ENCODE measurements around the gene PLPPR3. TPM values are rescaled to one million over a fixed set of nuclear protein-coding genes. Genes with fewer than 3 reads are reported as not detected.

Gene PLPPR3
- total RNA-seq, 1 experiment from 2014 or later = 63.7 TPM

DNA sequence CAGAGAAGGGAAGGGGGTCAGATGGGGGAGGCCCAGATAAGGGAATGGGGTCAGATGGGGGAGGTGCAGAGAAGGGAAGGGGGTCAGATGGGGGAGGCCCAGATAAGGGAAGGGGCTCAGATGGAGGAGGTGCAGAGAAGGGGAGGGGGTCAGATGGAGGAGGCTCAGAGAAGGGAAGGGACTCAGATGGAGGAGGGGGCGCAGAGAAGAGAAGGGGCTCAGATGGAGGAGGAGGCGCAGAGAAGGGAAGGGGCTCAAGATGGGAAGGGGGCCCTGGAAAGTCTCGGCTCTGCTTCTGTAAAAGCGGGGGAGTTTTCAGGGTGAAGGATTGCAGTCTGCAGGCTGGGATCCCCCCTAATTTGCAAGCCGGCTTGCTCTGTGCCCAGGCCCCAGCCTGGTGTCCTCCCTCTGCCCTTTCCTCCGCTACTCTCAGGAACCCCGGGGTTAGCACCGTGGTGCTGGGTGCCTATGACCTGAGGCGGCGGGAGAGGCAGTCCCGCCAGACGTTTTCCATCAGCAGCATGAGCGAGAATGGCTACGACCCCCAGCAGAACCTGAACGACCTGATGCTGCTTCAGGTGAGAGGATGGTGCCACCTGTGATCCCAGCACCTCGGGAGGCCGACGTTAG, 7.5 kb upstream of the PLPPR3 start:
- H3K27me3 ChIP-seq (ENCODE audit: control insufficient read depth, insufficient read depth, low read length) = no peaks in the 10 kb centered on the region
- DNase-seq (ENCODE audit: low read depth, low spot score) = no peak
- no peak overlapping the region for H3K27ac ChIP-seq (ENCODE audit: low read length)
- ChIA-PET CTCF (no interaction called here), POLR2A (no interaction called here)
- no peak overlapping the region for H3K4me3 ChIP-seq (ENCODE audit: low read depth in 2 of 2, low read length in 2 of 2)
- no peaks in the 10 kb centered on the region for H3K9me3 ChIP-seq (ENCODE audit: control insufficient read depth, insufficient read depth, low read depth, low read length)
- ATAC-seq = 0 out of 2 replicates have a peak, but pooled peaks have one; percentile 11
- no TSS peak for BruUV-seq (replicated peaks)
- H3K4me1 ChIP-seq (ENCODE audit: control insufficient read depth, insufficient read depth, low read length) = peaks cover 2% of the 10 kb centered on the region; the same call in 1 of the 2 replicates
- intact Hi-C loops (cut with micrococcal nuclease; ENCODE audit: unreplicated experiment) (no loop called here), in situ Hi-C loops (cut with HindIII; ENCODE audit: low pct_unique_long_range_greater_than_20kb, low sequenced_read_pairs) (no loop called here)
- H3K36me3 ChIP-seq (ENCODE audit: control insufficient read depth, insufficient read depth, low read length) = no peaks in the 10 kb centered on the region
- TF ChIP-seq SIN3A (IDR thresholded peaks at IDR 0.05; ENCODE audit: borderline replicate concordance, insufficient read depth, low read depth, low read length) (no peak), POLR2AphosphoS5 (IDR thresholded peaks at IDR 0.05; ENCODE audit: low read depth, low read length) (no peak), TCF7L2 (IDR thresholded peaks at IDR 0.05; ENCODE audit: low read depth, low read length) (no peak)
- TF ChIP-seq, protein P1, sequence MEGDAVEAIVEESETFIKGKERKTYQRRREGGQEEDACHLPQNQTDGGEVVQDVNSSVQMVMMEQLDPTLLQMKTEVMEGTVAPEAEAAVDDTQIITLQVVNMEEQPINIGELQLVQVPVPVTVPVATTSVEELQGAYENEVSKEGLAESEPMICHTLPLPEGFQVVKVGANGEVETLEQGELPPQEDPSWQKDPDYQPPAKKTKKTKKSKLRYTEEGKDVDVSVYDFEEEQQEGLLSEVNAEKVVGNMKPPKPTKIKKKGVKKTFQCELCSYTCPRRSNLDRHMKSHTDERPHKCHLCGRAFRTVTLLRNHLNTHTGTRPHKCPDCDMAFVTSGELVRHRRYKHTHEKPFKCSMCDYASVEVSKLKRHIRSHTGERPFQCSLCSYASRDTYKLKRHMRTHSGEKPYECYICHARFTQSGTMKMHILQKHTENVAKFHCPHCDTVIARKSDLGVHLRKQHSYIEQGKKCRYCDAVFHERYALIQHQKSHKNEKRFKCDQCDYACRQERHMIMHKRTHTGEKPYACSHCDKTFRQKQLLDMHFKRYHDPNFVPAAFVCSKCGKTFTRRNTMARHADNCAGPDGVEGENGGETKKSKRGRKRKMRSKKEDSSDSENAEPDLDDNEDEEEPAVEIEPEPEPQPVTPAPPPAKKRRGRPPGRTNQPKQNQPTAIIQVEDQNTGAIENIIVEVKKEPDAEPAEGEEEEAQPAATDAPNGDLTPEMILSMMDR (IDR thresholded peaks at IDR 0.05) = no peak
- TF ChIP-seq, protein P2, sequence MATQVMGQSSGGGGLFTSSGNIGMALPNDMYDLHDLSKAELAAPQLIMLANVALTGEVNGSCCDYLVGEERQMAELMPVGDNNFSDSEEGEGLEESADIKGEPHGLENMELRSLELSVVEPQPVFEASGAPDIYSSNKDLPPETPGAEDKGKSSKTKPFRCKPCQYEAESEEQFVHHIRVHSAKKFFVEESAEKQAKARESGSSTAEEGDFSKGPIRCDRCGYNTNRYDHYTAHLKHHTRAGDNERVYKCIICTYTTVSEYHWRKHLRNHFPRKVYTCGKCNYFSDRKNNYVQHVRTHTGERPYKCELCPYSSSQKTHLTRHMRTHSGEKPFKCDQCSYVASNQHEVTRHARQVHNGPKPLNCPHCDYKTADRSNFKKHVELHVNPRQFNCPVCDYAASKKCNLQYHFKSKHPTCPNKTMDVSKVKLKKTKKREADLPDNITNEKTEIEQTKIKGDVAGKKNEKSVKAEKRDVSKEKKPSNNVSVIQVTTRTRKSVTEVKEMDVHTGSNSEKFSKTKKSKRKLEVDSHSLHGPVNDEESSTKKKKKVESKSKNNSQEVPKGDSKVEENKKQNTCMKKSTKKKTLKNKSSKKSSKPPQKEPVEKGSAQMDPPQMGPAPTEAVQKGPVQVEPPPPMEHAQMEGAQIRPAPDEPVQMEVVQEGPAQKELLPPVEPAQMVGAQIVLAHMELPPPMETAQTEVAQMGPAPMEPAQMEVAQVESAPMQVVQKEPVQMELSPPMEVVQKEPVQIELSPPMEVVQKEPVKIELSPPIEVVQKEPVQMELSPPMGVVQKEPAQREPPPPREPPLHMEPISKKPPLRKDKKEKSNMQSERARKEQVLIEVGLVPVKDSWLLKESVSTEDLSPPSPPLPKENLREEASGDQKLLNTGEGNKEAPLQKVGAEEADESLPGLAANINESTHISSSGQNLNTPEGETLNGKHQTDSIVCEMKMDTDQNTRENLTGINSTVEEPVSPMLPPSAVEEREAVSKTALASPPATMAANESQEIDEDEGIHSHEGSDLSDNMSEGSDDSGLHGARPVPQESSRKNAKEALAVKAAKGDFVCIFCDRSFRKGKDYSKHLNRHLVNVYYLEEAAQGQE (IDR thresholded peaks at IDR 0.05; ENCODE audit: insufficient read depth in 1 of 2, low read depth in 2 of 2, low read length in 1 of 2) = no peak

DNA sequence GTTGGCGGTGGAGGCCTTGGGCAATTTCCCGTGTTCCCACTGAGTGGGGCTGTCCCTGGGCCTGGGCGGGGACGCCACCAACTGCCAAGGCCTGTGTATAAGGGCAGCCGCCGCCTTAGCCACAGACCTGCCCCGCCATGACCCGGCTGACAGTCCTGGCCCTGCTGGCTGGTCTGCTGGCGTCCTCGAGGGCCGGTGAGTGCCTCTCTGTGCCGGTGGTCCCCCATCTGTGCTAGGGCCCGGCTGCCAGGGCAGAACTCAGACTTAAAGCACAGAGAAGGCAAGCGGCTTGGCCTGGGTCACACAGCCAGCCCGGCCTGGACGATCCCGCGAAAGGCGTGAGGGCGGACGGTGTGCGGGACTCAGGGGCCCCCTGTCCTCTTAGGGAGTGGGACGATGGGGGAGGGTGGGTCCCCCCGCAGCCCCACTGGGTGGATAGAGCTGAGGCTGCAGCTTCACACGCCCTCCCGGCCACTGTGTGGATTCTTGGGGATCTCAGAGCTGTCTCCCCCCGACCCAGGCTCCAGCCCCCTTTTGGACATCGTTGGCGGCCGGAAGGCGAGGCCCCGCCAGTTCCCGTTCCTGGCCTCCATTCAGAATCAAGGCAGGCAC, 6.1 kb upstream of the PLPPR3 start, which contains the start of gene AZU1:
TSS of gene AZU1 (plus strand) at position 128 of the 612 bp plus-strand sequence. CDS start at position 138, 10 bp downstream.
- BruUV-seq (replicated peaks) = no TSS peak
- Histone ChIP-seq H3K9me3 (ENCODE audit: control insufficient read depth, insufficient read depth, low read depth, low read length) (no peaks in the 10 kb centered on the region), H3K4me3 (ENCODE audit: low read depth in 2 of 2, low read length in 2 of 2) (no peak within 1 kb of the TSS), H3K4me1 (ENCODE audit: control insufficient read depth, insufficient read depth, low read length) (peaks cover 10% of the 10 kb centered on the region), H3K27ac (ENCODE audit: low read length) (no peak within 1 kb of the TSS), H3K27me3 (ENCODE audit: control insufficient read depth, insufficient read depth, low read length) (no peaks in the 10 kb centered on the region), H3K36me3 (ENCODE audit: control insufficient read depth, insufficient read depth, low read length) (no peaks in the 10 kb centered on the region)
- ChIA-PET CTCF (no interaction called here), POLR2A (no interaction called here)
- in situ Hi-C loops (cut with HindIII; ENCODE audit: low pct_unique_long_range_greater_than_20kb, low sequenced_read_pairs) (no loop called here), intact Hi-C loops (cut with micrococcal nuclease; ENCODE audit: unreplicated experiment) (no loop called here)
- peak; percentile 50 for ATAC-seq
- TF ChIP-seq POLR2AphosphoS5 (IDR thresholded peaks at IDR 0.05; ENCODE audit: low read depth, low read length) = no peak
- TF ChIP-seq, protein P1 (IDR thresholded peaks at IDR 0.05) = no peak
- no peak for TF ChIP-seq SIN3A (IDR thresholded peaks at IDR 0.05; ENCODE audit: borderline replicate concordance, insufficient read depth, low read depth, low read length)
- no peak for TF ChIP-seq TCF7L2 (IDR thresholded peaks at IDR 0.05; ENCODE audit: low read depth, low read length)
- TF ChIP-seq, protein P2 (IDR thresholded peaks at IDR 0.05; ENCODE audit: insufficient read depth in 1 of 2, low read depth in 2 of 2, low read length in 1 of 2) = no peak
- DNase-seq (ENCODE audit: low read depth, low spot score) = no peak
